Pancreas (tissue), 10 donors: Measurements from ENCODE around the gene RMDN3. TPM values are rescaled to one million over a fixed set of nuclear protein-coding genes. Genes with fewer than 3 reads are reported as not detected.

ENCODE experiments used
- ATAC-seq, 4 donors: fragments of 200-7000 bp; cut with Tn5 transposase; one replicate each; pipeline versions ENCODE4 v1.8.0 to v1.9.1; 2020; ENCODE audit warnings: mild to moderate bottlenecking in 4 of 4, moderate library complexity in 4 of 4
- DNase-seq, 6 donors: peaks; one replicate each; pipeline ENCODE4 v3.0.0-alpha.2; 2020
- FAIRE-seq: peaks from 2 replicates; lab custom pipeline; 2012; peaks lifted over from hg19 to GRCh38; lab: Jason Lieb, UNC
- H3K27ac ChIP-seq, 4 donors: fragments of 200-600 bp; sonication (generic); 1 replicate in 3 of 4; 2 replicates in 1 of 4; pipeline versions ENCODE4 v1.5.0 to v1.8.0; 2020
- H3K27me3 ChIP-seq, 4 donors: fragments of 200-600 bp; one replicate each; pipeline ENCODE4 v1.8.0; 2021
- H3K36me3 ChIP-seq, 3 donors: fragments of 200-600 bp; sonication (generic) in 1 of 3; one replicate each; pipeline versions ENCODE4 v1.5.0 to v1.8.0; 2020 to 2021
- H3K4me1 ChIP-seq, 3 donors: fragments of 200-600 bp; one replicate each; pipeline ENCODE4 v1.8.0; 2021
- H3K4me3 ChIP-seq, 4 donors: fragments of 200-600 bp; sonication (generic) in 2 of 4; one replicate each; pipeline versions ENCODE4 v1.5.0 to v1.8.0; 2020 to 2021
- H3K9me3 ChIP-seq, 4 donors: fragments of 200-600 bp; one replicate each; pipeline ENCODE4 v1.8.0; 2021
- CTCF ChIP-seq, 4 donors: fragments of 200-600 bp; sonication (generic) in 3 of 4; IDR thresholded peaks; one replicate each; pipeline versions ENCODE4 v1.5.0 to v1.8.0; 2021; ENCODE audit warnings: antibody characterized with exemption in 4 of 4
- WGBS, 2 donors: extraction: QIAGEN DNeasy Blood & Tissue Kit; methylation state at CpG; one replicate each; pipeline ENCODE4 v1.1.7; 2013; 5-methylcytosine and 5-hydroxymethylcytosine counted together
- intact Hi-C, 3 donors: fragments of 100-400 bp; cut with DNase I; formaldehyde crosslinking; loops; one replicate each; pipeline versions ENCODE4 v1.11.1 to v1.14.2; 2022
- polyA plus RNA-seq, 2 donors: library from polyadenylated mRNA; stranded (reverse); fragments of 200-250 nt; gene quantifications; one replicate each; pipeline ENCODE4 v1.2.3, GENCODE V29; 2013
- total RNA-seq, 6 donors: library from RNA; stranded (reverse); fragmentation: NEBNext Ultra II Directional in 4 of 6; extraction: Animal tissue kit (Norgen Biotek cat#: 25700) in 4 of 6; gene quantifications; one replicate each; pipeline versions ENCODE4 v1.2.1 to v1.2.4, GENCODE V29; 2021 to 2023
- donor health status: healthy with polysubstance abuse.
- donor health status: DM: no; HTN: no; CAD: no; lungs with moderate emphysema.
- donor health status: DM: no; HTN: no; CAD: no.
- donor health status: control.
- donor health status: control.
- donor health status: Bipolar disorder and iron deficiency.
- donor health status: DM: yes; HTN: yes; CAD: no.
- donor health status: DM: no; HTN: no; CAD: no.
- donor health status: DM: no; HTN: no; CAD: no.
- donor health status: DM: yes; HTN: yes; CAD: no.

RMDN3 gene
- total and polyA plus RNA-seq, 8 donors = 11.9 to 21.3 (median 17.2) TPM

GRCh38 chr15:40694688-40695468 is 60.2 kb downstream of the RMDN3 start, which contains the start of gene RAD51:
Gene RAD51 (plus strand): TSS chr15:40695174. CDS start chr15:40698759, 3,585 bp downstream.
- peak; percentile 97 to 99 (median 98) for ATAC-seq
- FAIRE-seq = no peak
- peak within 1 kb of the TSS; percentile 95 to 100 (median 98) for H3K27ac ChIP-seq
- TF ChIP-seq CTCF (IDR thresholded peaks at IDR 0.05) = no peak
- no peaks in the 10 kb centered on the region for H3K27me3 ChIP-seq
- intact Hi-C loops = no loop called here
- H3K4me1 ChIP-seq = peaks cover 0 to 10% (median 8%) of the 10 kb centered on the region in 3 donors
- no peaks in the 10 kb centered on the region for H3K9me3 ChIP-seq
- no peaks in the 10 kb centered on the region for H3K36me3 ChIP-seq
- DNase-seq = peak; percentile 90 to 95 (median 92)
- 0% methylated on average over 73 to 81 of the region's 81 CpGs for WGBS, 2 donors
- H3K4me3 ChIP-seq = peak within 1 kb of the TSS; percentile 54 to 70 (median 62)

- Histone ChIP-seq H3K4me1 (peaks cover 0 to 10% (median 8%) of the 10 kb centered on the region in 3 donors), H3K4me3 (peak overlapping the region; percentile 54 to 70 (median 62)), H3K27ac (peak overlapping the region; percentile 95 to 100 (median 98)), H3K27me3 (no peaks in the 10 kb centered on the region), H3K9me3 (no peaks in the 10 kb centered on the region), H3K36me3 (no peaks in the 10 kb centered on the region)
- TF ChIP-seq CTCF (IDR thresholded peaks at IDR 0.05) = no peak
- 23 to 27% methylated on average over 31 of the region's 31 CpGs for WGBS, 2 donors
- intact Hi-C loops = no loop called here
- DNase-seq (no peak), ATAC-seq (peak in 3 of 4 donors; percentile 22 to 34 (median 28)), FAIRE-seq (no peak)
Measured at GRCh38 chr15:40693904-40694687, 61.0 kb downstream of the RMDN3 start.

GRCh38 chr15:40691737-40692136 is 63.3 kb downstream of the RMDN3 start:
- H3K27me3 ChIP-seq = no peaks in the 10 kb centered on the region
- no peaks in the 10 kb centered on the region for H3K9me3 ChIP-seq
- TF ChIP-seq CTCF (IDR thresholded peaks at IDR 0.05) = no peak
- FAIRE-seq (no peak), DNase-seq (no peak), ATAC-seq (no peak)
- H3K4me1 ChIP-seq = peaks cover 0 to 10% (median 8%) of the 10 kb centered on the region in 3 donors
- no peaks in the 10 kb centered on the region for H3K36me3 ChIP-seq
- intact Hi-C loops = no loop called here
- no peak overlapping the region for H3K27ac ChIP-seq
- H3K4me3 ChIP-seq = no peak overlapping the region
- 80 to 81% methylated on average over 4 of the region's 4 CpGs for WGBS, 2 donors

- Histone ChIP-seq H3K4me3 (no peak overlapping the region), H3K27me3 (no peaks in the 10 kb centered on the region), H3K9me3 (no peaks in the 10 kb centered on the region), H3K4me1 (peaks cover 0 to 8% (median 7%) of the 10 kb centered on the region in 3 donors), H3K27ac (no peak overlapping the region), H3K36me3 (no peaks in the 10 kb centered on the region)
- 90% methylated on average over 9 of the region's 9 CpGs for WGBS, 2 donors
- no peak for TF ChIP-seq CTCF (IDR thresholded peaks at IDR 0.05)
- no peak for ATAC-seq
- intact Hi-C loops = no loop called here
- no peak for DNase-seq
- FAIRE-seq = no peak
Measured at GRCh38 chr15:40688932-40689799, 65.9 kb downstream of the RMDN3 start.

Other genes starting within 250 kb of the RMDN3 start
- gene CCDC32, start 190.2 kb downstream of the RMDN3 start, total RNA-seq = 10 to 100 TPM; 13.5 to 22.6 (median 16.1) TPM
- 10 to 100 TPM; 14.3 to 20.8 TPM for gene CCDC32, start 190.2 kb downstream of the RMDN3 start, polyA plus RNA-seq
- gene RPUSD2, start 186.0 kb downstream of the RMDN3 start, total RNA-seq = 1 to 10 TPM; 1.9 to 4.3 (median 3.1) TPM
- 1 to 10 TPM; 4.4 to 9.7 TPM for gene RPUSD2, start 186.0 kb downstream of the RMDN3 start, polyA plus RNA-seq
- gene KNL1, start 161.0 kb downstream of the RMDN3 start, total RNA-seq = under 1 TPM; 0.04 to 0.90 (median 0.35) TPM
- gene KNL1, start 161.0 kb downstream of the RMDN3 start, polyA plus RNA-seq = under 1 TPM; 0.02 to 0.11 TPM
- gene RAD51, start 60.1 kb downstream of the RMDN3 start, total RNA-seq = 1 to 10 TPM in 1 of 6 donors, under 1 TPM in 5; 0.19 to 1.3 (median 0.58) TPM
- under 1 TPM; 0.15 to 0.42 TPM for gene RAD51, start 60.1 kb downstream of the RMDN3 start, polyA plus RNA-seq
- 10 to 100 TPM in 1 of 6 donors, 1 to 10 TPM in 5; 4.9 to 10.8 (median 7.4) TPM for gene GCHFR, start 8.8 kb upstream of the RMDN3 start, total RNA-seq
- gene GCHFR, start 8.8 kb upstream of the RMDN3 start, polyA plus RNA-seq = 10 to 100 TPM; 13.8 to 21.4 TPM
- gene C15orf62, start 14.7 kb upstream of the RMDN3 start, total RNA-seq = under 1 TPM in 5 of 6 donors, not detected in 1; 0.06 to 0.23 (median 0.12) TPM
- gene C15orf62, start 14.7 kb upstream of the RMDN3 start, polyA plus RNA-seq = under 1 TPM; 0.16 to 0.46 TPM
- gene ZFYVE19, start 51.8 kb upstream of the RMDN3 start, total RNA-seq = 10 to 100 TPM in 2 of 6 donors, 1 to 10 TPM in 4; 7.4 to 14.4 (median 8.2) TPM
- gene ZFYVE19, start 51.8 kb upstream of the RMDN3 start, polyA plus RNA-seq = 10 to 100 TPM; 19.0 to 27.3 TPM
- gene DNAJC17, start 52.2 kb upstream of the RMDN3 start, total RNA-seq = 10 to 100 TPM; 12.2 to 23.1 (median 14.8) TPM
- gene DNAJC17, start 52.2 kb upstream of the RMDN3 start, polyA plus RNA-seq = 10 to 100 TPM; 54.9 to 57.6 TPM
- under 1 TPM in 2 of 6 donors, not detected in 4; 0.23 to 0.37 TPM for gene PPP1R14D, start 73.5 kb upstream of the RMDN3 start, total RNA-seq
- 1 to 10 TPM in 1 of 2 donors, under 1 TPM in 1; 0.72 to 2.6 TPM for gene PPP1R14D, start 73.5 kb upstream of the RMDN3 start, polyA plus RNA-seq
- 100 to 1,000 TPM in 1 of 6 donors, 10 to 100 TPM in 5; 39.6 to 123 (median 51.1) TPM for gene SPINT1, start 88.8 kb upstream of the RMDN3 start, total RNA-seq
- gene SPINT1, start 88.8 kb upstream of the RMDN3 start, polyA plus RNA-seq = 10 to 100 TPM; 39.3 to 67.1 TPM
- gene RHOV, start 119.0 kb upstream of the RMDN3 start, total RNA-seq = 10 to 100 TPM in 4 of 6 donors, 1 to 10 TPM in 2; 3.5 to 19.8 (median 10.9) TPM
- gene RHOV, start 119.0 kb upstream of the RMDN3 start, polyA plus RNA-seq = 10 to 100 TPM in 1 of 2 donors, 1 to 10 TPM in 1; 8.1 to 11.9 TPM
- gene VPS18, start 139.2 kb upstream of the RMDN3 start, total RNA-seq = 10 to 100 TPM in 1 of 6 donors, 1 to 10 TPM in 5; 4.4 to 12.5 (median 6.5) TPM
- gene VPS18, start 139.2 kb upstream of the RMDN3 start, polyA plus RNA-seq = 1 to 10 TPM; 6.8 to 9.4 TPM
- 1 to 10 TPM; 1.3 to 4.5 (median 1.9) TPM for gene DLL4, start 174.1 kb upstream of the RMDN3 start, total RNA-seq
- gene DLL4, start 174.1 kb upstream of the RMDN3 start, polyA plus RNA-seq = 1 to 10 TPM; 2.6 to 4.8 TPM
- gene CHAC1, start 198.2 kb upstream of the RMDN3 start, total RNA-seq = 10 to 100 TPM in 1 of 6 donors, 1 to 10 TPM in 4, under 1 TPM in 1; 0.40 to 90.5 (median 2.2) TPM
- 1 to 10 TPM; 2.5 to 6.1 TPM for gene CHAC1, start 198.2 kb upstream of the RMDN3 start, polyA plus RNA-seq